Midbrain (tissue), 1 donor: Measurements from ENCODE around the gene PAPPA2.
A peak's percentile ranks its signal among the peaks of the same experiment; 100 is the strongest.

Experiments used
- DNase-seq: peaks from one replicate; lab custom pipeline; 2025; lab: John Stamatoyannopoulos, UW

Gene PAPPA2

DNA sequence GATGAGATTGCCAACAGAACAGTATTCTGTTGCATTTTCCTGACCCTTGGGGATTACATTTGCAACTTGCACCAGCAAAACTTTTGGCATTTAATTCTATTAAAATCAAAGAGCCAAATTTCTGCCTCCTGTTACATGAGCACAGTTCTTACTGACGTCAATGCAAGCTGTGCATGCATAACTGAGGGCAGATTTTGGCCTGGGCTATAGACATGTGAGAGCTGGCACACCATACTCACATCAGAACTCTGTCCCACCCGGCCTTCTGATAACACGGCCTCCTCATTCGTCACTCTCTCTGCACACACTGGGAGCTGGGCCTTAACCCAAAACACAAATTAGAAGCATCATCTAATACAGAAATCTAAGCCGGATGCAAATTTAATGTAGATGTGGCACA lies 31.5 kb downstream of the PAPPA2 start:
- DNase-seq: no peak

DNA sequence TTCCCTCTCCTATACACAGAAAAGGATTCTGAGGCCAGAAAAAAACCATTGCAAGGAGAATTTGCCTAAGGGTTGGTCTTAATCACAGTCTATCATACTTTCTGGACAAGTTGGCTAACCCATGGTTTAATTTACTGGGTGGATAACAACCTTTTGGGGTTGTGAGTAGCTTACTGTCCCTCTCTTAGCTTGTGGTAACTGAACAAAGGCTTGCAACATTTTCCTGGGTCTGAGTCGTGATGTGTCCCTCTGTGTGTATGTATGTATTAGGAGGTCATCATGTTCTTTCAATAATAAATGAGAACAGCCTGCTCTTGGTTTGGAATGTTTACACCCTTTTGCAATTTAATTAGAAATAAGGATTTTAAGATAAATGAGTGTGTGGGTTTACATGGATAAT lies 36.7 kb downstream of the PAPPA2 start:
- DNase-seq: no peak

- DNase-seq: no peak
These were observed 38.6 kb downstream of the PAPPA2 start for GRCh38 chr1:176501599-176501998.

- no peak for DNase-seq
These were observed 42.0 kb downstream of the PAPPA2 start for GRCh38 chr1:176504848-176505553.

- DNase-seq: no peak
These were observed 50.0 kb downstream of the PAPPA2 start for GRCh38 chr1:176512966-176513365.

DNA sequence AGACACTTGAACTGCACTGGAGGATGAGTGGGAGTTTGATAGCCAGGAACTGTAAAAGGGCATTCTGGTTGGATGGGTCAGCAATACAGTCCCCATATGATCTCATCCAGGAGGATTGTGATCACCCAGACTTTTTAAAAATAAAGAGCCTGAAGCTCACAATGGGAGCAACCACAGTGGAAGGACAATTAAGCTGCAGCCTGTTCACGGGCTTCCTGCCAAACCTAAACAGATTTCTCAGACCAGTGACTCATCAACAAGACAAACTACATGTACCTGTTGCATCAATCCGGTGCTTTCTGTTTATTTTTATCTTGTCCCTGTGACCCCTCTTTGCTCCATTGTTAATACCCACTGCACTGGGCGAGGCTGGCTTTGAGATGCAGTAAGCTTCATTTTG lies 52.3 kb downstream of the PAPPA2 start:
- no peak for DNase-seq

GRCh38 chr1:176517484-176517883 lies 54.5 kb downstream of the PAPPA2 start:
- no peak for DNase-seq

DNA sequence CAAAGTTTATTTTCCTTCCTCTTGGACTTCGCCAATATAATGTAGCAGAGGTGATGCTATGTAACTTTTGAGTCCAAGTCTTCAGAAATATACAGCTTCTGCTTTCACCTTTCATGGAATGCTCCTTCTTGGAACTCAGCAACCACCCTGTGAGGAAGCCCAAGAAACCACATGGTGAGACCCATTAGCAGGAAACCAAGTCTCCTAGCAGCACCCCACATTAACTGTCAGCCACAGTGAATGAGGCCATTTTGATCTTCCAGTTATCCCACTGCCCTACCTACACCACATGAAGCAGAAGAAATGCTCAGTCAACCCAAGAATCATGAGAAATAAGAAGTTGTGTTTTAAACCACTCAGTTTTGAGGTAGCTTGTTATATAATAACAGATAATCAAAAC lies 58.2 kb downstream of the PAPPA2 start:
- DNase-seq: no peak

DNA sequence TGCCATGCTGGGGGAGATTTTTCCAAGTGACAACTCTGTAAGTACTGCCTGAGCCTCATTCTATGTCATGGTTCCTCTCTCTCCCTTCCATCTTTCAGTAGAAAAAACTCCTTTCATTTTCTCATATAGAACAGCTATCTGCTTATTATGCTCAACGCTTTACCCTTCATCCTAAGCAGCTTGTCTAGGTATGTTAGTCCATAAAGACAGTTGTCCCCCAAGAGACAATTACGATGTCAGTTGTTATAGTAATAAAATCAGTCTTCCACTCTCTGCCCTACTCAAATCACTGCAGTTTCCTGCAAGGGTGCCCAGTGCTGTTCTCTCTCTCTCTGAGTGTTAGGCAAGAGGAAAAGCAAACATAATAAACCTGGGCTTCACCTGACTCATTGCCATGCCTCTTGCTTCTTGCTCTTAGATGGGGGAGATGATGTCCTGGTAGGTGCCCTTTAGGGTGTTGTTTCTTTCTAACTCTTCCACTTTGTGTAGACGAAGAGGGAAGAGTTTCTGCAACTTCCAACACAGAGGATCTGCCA lies 59.4 kb downstream of the PAPPA2 start:
- DNase-seq: no peak

DNA sequence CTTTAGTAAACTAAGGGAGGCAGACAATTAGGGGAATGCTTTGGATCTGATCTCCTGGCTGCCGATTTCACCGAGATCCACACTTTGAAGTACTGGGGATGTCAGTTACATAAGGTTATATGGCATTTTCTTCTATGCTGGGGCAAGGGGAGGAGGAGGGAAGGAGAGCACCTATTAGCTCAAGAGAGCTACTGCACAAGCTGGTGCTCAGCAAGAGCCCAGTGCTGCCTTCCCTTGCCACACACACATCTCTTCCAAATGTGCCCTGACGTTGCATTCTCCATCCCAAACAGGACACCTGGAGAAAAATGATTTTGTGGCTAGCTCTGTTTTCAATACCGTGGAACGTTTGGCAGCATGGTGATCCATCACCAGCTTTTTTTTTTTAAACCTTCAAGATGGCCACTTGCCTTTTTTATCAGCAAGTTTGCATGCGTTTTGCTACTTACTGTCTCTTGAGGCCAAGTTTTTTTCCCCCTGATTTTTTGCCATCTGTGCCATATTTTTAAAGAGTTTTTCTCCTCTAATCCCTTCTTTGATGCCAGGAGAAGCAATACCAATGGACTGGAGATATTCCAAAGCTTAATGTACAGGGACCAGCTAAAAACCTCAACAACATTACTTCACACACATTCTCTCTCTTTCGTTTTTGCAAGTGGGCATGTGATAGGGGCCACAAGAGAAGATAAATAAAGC lies 66.6 kb downstream of the PAPPA2 start:
- DNase-seq: no peak

- no peak for DNase-seq
These were observed 68.1 kb downstream of the PAPPA2 start for GRCh38 chr1:176531036-176531435.

- no peak for DNase-seq
These were observed 69.2 kb downstream of the PAPPA2 start for GRCh38 chr1:176531921-176532897.

- DNase-seq: no peak
These were observed 70.0 kb downstream of the PAPPA2 start for GRCh38 chr1:176533020-176533419.

DNA sequence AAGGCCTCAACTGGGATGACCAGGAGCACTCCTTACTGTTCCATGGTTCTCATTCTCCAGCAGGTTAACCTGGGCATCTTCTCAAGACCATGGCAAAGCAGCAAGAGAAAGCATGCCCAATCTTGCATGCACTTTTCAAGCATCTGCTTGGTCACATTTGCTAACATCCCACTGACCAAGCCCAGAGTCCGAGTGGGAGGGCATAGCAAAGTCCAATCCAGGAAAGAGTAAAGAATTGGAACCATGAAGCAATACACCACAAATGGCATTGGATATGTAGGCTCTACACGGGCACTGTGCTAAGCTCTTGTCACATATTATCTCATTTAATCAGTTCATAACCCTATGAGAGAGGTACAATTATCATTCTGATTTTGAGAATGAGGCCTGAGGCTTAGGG lies 73.6 kb downstream of the PAPPA2 start:
- DNase-seq: no peak

- no peak for DNase-seq
These were observed 76.0 kb downstream of the PAPPA2 start for GRCh38 chr1:176539018-176539417.

- no peak for DNase-seq
These were observed 77.5 kb downstream of the PAPPA2 start for GRCh38 chr1:176540428-176540827.

DNA sequence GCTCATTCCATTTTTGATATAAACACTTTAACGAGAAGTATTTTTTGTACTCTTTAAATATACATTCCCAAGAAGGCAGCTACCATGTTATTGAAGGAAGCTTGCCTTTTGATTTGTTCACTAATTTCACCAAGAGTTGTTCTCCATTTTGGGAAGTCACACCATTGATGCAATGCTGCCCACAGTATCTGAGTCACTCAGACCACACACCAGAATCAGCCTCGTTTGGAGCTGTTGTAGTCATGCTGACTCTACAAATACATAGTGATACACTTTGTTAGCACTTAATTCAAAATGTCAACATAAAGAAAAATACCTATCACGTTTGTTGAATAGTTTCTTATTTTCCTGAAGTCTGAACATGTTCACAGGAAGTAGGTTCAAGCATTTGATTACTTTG lies 78.7 kb downstream of the PAPPA2 start:
- no peak for DNase-seq

DNA sequence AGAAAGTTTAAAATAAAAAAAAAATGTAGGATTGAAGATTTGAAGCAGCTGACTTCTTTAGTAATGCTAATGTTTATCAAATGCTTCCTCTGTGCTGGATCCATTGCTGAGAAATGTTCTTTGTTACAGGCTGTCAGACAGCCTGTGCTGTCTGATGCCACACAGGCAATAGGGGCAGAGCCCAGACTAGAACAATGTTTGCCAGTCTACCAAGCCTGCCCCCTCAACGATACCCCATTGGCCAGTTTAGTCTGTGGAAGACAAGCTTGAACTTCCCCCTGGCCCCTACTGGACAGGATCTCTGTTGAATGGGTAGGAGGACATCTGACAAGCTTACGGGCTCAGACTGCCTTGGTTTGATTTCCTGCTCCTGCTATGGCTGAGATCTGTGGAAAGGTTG lies 79.4 kb downstream of the PAPPA2 start:
- peak; percentile 4 for DNase-seq

- no peak for DNase-seq
These were observed 80.6 kb downstream of the PAPPA2 start for GRCh38 chr1:176543360-176544129.

GRCh38 chr1:176545034-176545639 lies 82.2 kb downstream of the PAPPA2 start:
- DNase-seq: no peak

DNA sequence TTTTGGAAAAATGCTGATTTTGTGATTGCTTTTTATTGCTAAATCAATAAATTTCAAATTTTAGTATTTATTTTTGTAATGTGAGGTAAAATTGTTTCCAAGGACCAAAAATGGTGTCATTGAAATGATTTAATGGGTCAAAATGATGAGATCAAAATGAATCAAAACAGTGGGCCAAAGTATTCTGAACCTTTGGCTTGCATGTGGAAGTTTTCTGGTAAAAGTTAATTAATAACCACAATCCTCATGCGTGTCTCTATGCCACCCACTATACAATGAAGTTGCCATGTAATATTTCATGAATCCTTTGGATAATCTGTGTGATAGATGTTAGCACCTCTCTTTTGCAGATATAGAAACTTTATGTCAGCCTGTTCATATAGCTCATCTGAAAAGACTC lies 83.8 kb downstream of the PAPPA2 start:
- no peak for DNase-seq
